Natural killer cell (primary cell): ENCODE measurements around the gene VPS54. TPM values are rescaled to one million over a fixed set of nuclear protein-coding genes. Genes with fewer than 3 reads are reported as not detected.
A peak's percentile ranks its signal among the peaks of the same experiment; 100 is the strongest.

Source experiments
- ATAC-seq, 3 donors: fragments of 150-1000 bp in 2 of 3; fragments of 200-7000 bp in 1 of 3; cut with Tn5 transposase; 1 replicate in 1 of 3; 2 replicates in 2 of 3; pipeline ENCODE4 v1.10.0; 2021; ENCODE audit warnings: mild to moderate bottlenecking in 2 of 3, moderate library complexity in 2 of 3
- DNase-seq, 2 donors: peaks; one replicate each; pipeline versions ENCODE4 v3.0.0 to v3.0.0-alpha.2; 2013 to 2021; ENCODE audit warnings: mixed read lengths in 1 of 2
- H3K27ac ChIP-seq: one replicate; pipeline ENCODE4 v1.5.1; 2013; ENCODE audit warnings: mild to moderate bottlenecking, low read length
- H3K27me3 ChIP-seq: one replicate; pipeline ENCODE4 v1.6.1; 2013; ENCODE audit warnings: low read length; ENCODE audit not compliant: control insufficient read depth, insufficient read depth
- H3K36me3 ChIP-seq: one replicate; pipeline ENCODE4 v1.6.1; 2013; ENCODE audit warnings: low read length; ENCODE audit not compliant: control insufficient read depth, insufficient read depth
- H3K4me1 ChIP-seq: one replicate; pipeline ENCODE4 v1.6.1; 2013; ENCODE audit warnings: low read length; ENCODE audit not compliant: control insufficient read depth, insufficient read depth
- H3K4me3 ChIP-seq: one replicate; pipeline ENCODE4 v1.5.1; 2013; ENCODE audit warnings: low read length
- H3K9me3 ChIP-seq: one replicate; pipeline ENCODE4 v1.6.1; 2013; ENCODE audit warnings: low read length; ENCODE audit not compliant: control insufficient read depth, insufficient read depth
- H3K27ac Mint-ChIP-seq, 2 donors: one replicate each; pipeline ENCODE4 v1.8.0; 2022; ENCODE audit warnings: mild to moderate bottlenecking in 2 of 2, mixed read lengths in 2 of 2, moderate library complexity in 1 of 2
- H3K27me3 Mint-ChIP-seq, 2 donors: one replicate each; pipeline ENCODE4 v1.8.0; 2022; ENCODE audit warnings: low read depth in 2 of 2, mixed read lengths in 2 of 2
- H3K36me3 Mint-ChIP-seq: one replicate; pipeline ENCODE4 v1.8.0; 2022; ENCODE audit warnings: mixed read lengths
- H3K4me1 Mint-ChIP-seq, 2 donors: one replicate each; pipeline ENCODE4 v1.8.0; 2022; ENCODE audit warnings: mixed read lengths in 2 of 2
- H3K4me3 Mint-ChIP-seq: one replicate; pipeline ENCODE4 v1.8.0; 2022; ENCODE audit warnings: mild to moderate bottlenecking, moderate library complexity, mixed read lengths
- H3K9me3 Mint-ChIP-seq, 2 donors: one replicate each; pipeline ENCODE4 v1.8.0; 2022; ENCODE audit warnings: mixed read lengths in 2 of 2
- WGBS: methylation state at CpG from one replicate; pipeline ENCODE4 v1.1.7; 2013; ENCODE audit warnings: missing lambda C conversion rate; ENCODE audit not compliant: insufficient coverage; 5-methylcytosine and 5-hydroxymethylcytosine counted together
- intact Hi-C: fragments of 100-400 bp; cut with micrococcal nuclease; formaldehyde crosslinking; loops from one replicate; pipeline ENCODE4 v1.14.2; 2022
- total RNA-seq, 4 donors: library from RNA; stranded (reverse); fragments of 120-200 nt in 1 of 4; gene quantifications; one replicate each; pipeline versions ENCODE4 v1.2.3 to v1.2.4, GENCODE V29; 2013 to 2022
- TF ChIP-seq, protein P1 (sequence below): fragments of 200-600 bp; IDR thresholded peaks from one replicate; pipeline ENCODE4 v1.8.0; 2022; ENCODE audit warnings: antibody characterized with exemption

The VPS54 gene
- total RNA-seq, 3 donors from 2014 or later (not counting 1 experiment from before 2014, with no cell fraction given), result 12.1 to 17.3 (median 13.5) TPM

DNA sequence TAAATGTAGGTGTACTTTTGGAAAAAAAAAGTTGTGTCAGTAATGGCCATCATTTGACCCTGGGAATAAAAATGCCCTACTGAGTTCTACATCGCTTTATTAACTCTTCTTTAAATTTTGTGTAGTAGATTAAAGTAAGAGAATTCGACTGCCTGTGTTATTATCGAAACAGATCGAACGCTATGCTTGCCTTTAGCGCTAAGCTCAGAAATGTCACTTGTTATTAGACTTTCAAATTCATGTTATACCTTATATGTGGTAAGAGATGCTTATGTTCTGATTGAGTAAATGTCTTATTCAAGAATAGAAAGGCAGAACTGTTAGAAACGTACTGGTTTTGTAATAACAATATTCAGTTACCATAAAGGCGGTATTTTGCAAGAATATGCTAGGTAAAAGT, 176.1 kb downstream of the VPS54 start:
- peak overlapping the region; percentile 97 for H3K4me3 Mint-ChIP-seq
- DNase-seq (no peak), ATAC-seq (no peak)
- intact Hi-C loops, result loop anchor here (5.0 to 10.0 kb wide), 2 partner anchors 179 to 482 kb away; no protein-coding TSS in a partner anchor
- no peaks in the 10 kb centered on the region for H3K27me3 ChIP-seq
- H3K27ac ChIP-seq, result no peak overlapping the region
- no peaks in the 10 kb centered on the region for H3K9me3 Mint-ChIP-seq
- peak overlapping the region; percentile 90 to 97 for H3K27ac Mint-ChIP-seq
- WGBS, result 100% methylated on average over 1 of the region's 8 CpGs
- no peak overlapping the region for H3K4me3 ChIP-seq
- peaks cover 12% of the 10 kb centered on the region for H3K4me1 ChIP-seq
- no peaks in the 10 kb centered on the region for H3K36me3 Mint-ChIP-seq
- peaks cover 58 to 72% of the 10 kb centered on the region in 2 donors for H3K4me1 Mint-ChIP-seq
- TF ChIP-seq, protein P1, sequence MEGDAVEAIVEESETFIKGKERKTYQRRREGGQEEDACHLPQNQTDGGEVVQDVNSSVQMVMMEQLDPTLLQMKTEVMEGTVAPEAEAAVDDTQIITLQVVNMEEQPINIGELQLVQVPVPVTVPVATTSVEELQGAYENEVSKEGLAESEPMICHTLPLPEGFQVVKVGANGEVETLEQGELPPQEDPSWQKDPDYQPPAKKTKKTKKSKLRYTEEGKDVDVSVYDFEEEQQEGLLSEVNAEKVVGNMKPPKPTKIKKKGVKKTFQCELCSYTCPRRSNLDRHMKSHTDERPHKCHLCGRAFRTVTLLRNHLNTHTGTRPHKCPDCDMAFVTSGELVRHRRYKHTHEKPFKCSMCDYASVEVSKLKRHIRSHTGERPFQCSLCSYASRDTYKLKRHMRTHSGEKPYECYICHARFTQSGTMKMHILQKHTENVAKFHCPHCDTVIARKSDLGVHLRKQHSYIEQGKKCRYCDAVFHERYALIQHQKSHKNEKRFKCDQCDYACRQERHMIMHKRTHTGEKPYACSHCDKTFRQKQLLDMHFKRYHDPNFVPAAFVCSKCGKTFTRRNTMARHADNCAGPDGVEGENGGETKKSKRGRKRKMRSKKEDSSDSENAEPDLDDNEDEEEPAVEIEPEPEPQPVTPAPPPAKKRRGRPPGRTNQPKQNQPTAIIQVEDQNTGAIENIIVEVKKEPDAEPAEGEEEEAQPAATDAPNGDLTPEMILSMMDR, result no peak
- no peaks in the 10 kb centered on the region for H3K9me3 ChIP-seq
- no peaks in the 10 kb centered on the region for H3K27me3 Mint-ChIP-seq
- no peaks in the 10 kb centered on the region for H3K36me3 ChIP-seq

- peak in 1 of 2 donors; percentile 53 for DNase-seq
- WGBS, result 8% methylated on average over 23 of the region's 24 CpGs
- Histone ChIP-seq H3K27me3 (no peaks in the 10 kb centered on the region), H3K9me3 (no peaks in the 10 kb centered on the region), H3K27ac (peak overlapping the region; percentile 89), H3K36me3 (no peaks in the 10 kb centered on the region), H3K4me3 (peak overlapping the region; percentile 77), H3K4me1 (peaks cover 12% of the 10 kb centered on the region)
- TF ChIP-seq, protein P1, result no peak
- H3K4me3 Mint-ChIP-seq, result peak overlapping the region; percentile 97
- ATAC-seq, result no peak
- H3K27me3 Mint-ChIP-seq, result no peaks in the 10 kb centered on the region
- peak overlapping the region; percentile 90 to 97 for H3K27ac Mint-ChIP-seq
- no peaks in the 10 kb centered on the region for H3K9me3 Mint-ChIP-seq
- H3K36me3 Mint-ChIP-seq, result no peaks in the 10 kb centered on the region
- intact Hi-C loops, result loop anchor here (5.0 to 10.0 kb wide), 2 partner anchors 180 to 482 kb away; no protein-coding TSS in a partner anchor
- H3K4me1 Mint-ChIP-seq, result peaks cover 52 to 67% of the 10 kb centered on the region in 2 donors
These were observed 176.8 kb downstream of the VPS54 start for GRCh38 chr2:63842149-63843061.

Other genes starting within 250 kb of the VPS54 start
- 100 to 1,000 TPM; 100 to 117 (median 101) TPM for gene UGP2, start 177.5 kb downstream of the VPS54 start, total RNA-seq
- 100 to 1,000 TPM in 1 of 3 donors, 10 to 100 TPM in 2; 42.3 to 141 (median 65.0) TPM for gene PELI1, start 125.0 kb upstream of the VPS54 start, total RNA-seq